GM12872 (cell line): ENCODE data around the gene TIMP4.

ENCODE experiments used
- CTCF ChIP-seq: IDR thresholded peaks from 3 replicates; pipeline ENCODE4 v1.5.1; 2011; ENCODE audit warnings: low read depth, mild to moderate bottlenecking, low read length, moderate library complexity; ENCODE audit not compliant: insufficient read depth

The TIMP4 gene

GRCh38 chr3:12178091-12178820 is 19.5 kb upstream of the TIMP4 start:
- TF ChIP-seq CTCF, result no peak

- TF ChIP-seq CTCF, result no peak
These were observed 18.4 kb upstream of the TIMP4 start for GRCh38 chr3:12177126-12177525.

GRCh38 chr3:12175844-12176453 is 17.2 kb upstream of the TIMP4 start:
- TF ChIP-seq CTCF, result peak; percentile 96

- TF ChIP-seq CTCF, result no peak
These were observed 16.5 kb upstream of the TIMP4 start for GRCh38 chr3:12175137-12175593.

- no peak for TF ChIP-seq CTCF
These were observed 11.5 kb upstream of the TIMP4 start for GRCh38 chr3:12170207-12170606.

GRCh38 chr3:12165909-12166308 is 7.2 kb upstream of the TIMP4 start:
- TF ChIP-seq CTCF, result no peak

- TF ChIP-seq CTCF, result no peak
These were observed 502 bp upstream of the TIMP4 start for GRCh38 chr3:12159227-12159601.
